ENCODE measurements around the gene XBP1. TPM values are rescaled to one million over a fixed set of nuclear protein-coding genes. Genes with fewer than 3 reads are reported as not detected.
A peak's percentile ranks its signal among the peaks of the same experiment; 100 is the strongest.

Gene XBP1
- 195 and 223 TPM in 2 replicates for total RNA-seq (2012; rRNA removed)
- 93.8 and 95.0 TPM in 2 replicates for polyA plus RNA-seq (2012; rRNA removed)
- 62.2 and 70.7 TPM in 2 replicates for polyA plus RNA-seq (2012; cell fraction: cytosol; rRNA removed)
- 58.3 and 110 TPM in 2 replicates for polyA plus RNA-seq (2012; cell fraction: nucleus; rRNA removed; ENCODE audit: low replicate concordance)
- percentile 96 among the genes with signal in this experiment for Bru-seq, nascent RNA
- percentile 85 among the genes with signal in this experiment for BruChase-seq, experiment 1, labeled RNA remaining after a 6-hour chase
- percentile 97 among the genes with signal in this experiment for BruChase-seq, experiment 2, labeled RNA remaining after a 2-hour chase
- long read RNA-seq, transcript XBP1-201 (5 exons, 1,850 nt): major isoform, 328 of 350 reads
- long read RNA-seq, partial matches to known transcripts: 1 of 350 reads
- long read RNA-seq, other reads (novel, unspliced or antisense): 16 of 350 reads

DNA sequence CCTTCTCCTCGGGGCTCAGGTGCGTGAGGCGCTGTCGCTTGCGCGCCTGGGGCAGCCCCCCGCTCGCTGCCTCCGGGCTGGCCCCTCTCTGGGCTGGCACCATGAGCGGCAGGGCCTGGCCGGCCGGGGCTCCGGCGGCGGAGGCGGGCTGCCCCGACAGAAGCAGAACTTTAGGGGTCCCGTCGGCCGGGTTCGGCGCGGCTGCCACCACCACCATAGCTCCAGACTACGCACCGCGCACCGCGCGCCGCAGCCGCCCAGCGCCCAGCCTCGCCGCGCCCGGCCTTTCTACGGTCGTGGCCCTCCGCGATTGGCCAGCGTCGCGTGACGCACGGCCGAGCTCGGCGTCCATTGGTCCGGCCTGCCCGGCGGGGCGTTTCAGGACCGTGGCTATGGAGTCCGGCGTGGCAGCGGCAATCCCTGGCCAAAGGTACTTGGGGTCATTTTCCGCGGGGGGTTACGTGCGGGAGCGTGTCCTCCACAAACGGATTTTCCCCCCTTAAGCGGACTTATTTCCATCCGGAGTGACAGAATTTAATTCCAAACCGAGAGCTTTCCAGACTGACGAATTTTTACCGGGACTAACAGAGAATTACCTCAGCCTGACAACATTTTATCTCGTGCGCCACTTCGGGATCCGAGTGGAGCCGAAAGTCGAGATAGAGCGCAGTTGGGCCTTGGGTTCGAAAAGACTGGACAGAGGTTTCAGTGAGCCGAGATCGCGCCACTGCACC is at the start of gene XBP1:
Gene XBP1, minus strand, starts transcription at position 262 of the 734 bp plus-strand sequence.
- Histone ChIP-seq H3K14ac (replicated peaks; ENCODE audit: low read depth, low read length) (peak within 1 kb of the TSS; percentile 98), H3K4me2 (ENCODE audit: low read depth, low read length) (peak within 1 kb of the TSS; percentile 84), H3K18ac (ENCODE audit: low read depth, low read length) (peak within 1 kb of the TSS; percentile 91), H4K5ac (ENCODE audit: low read depth, low read length) (peak within 1 kb of the TSS; percentile 98), H3K23ac (ENCODE audit: low read depth, low read length) (peak within 1 kb of the TSS; percentile 98), H3K27ac (ENCODE audit: insufficient read depth, low read length) (peak within 1 kb of the TSS; percentile 87), H3K27me3 (ENCODE audit: control insufficient read depth, insufficient read depth, low read length) (no peaks in the 10 kb centered on the region), H2BK20ac (ENCODE audit: low read depth, low read length) (no peak within 1 kb of the TSS), H2AK5ac (ENCODE audit: low read depth, low read length) (peak within 1 kb of the TSS; percentile 84), H2BK120ac (ENCODE audit: low read depth, low read length) (peak within 1 kb of the TSS; percentile 54), H2AFZ (replicated peaks; ENCODE audit: low read length, poor library complexity) (peak within 1 kb of the TSS; percentile 88), H3K9ac (ENCODE audit: low read depth, low read length) (peak within 1 kb of the TSS; percentile 92), H2BK5ac (ENCODE audit: low read depth, low read length, poor library complexity, severe bottlenecking) (peak within 1 kb of the TSS; percentile 90), H3K9me3 (ENCODE audit: control insufficient read depth, insufficient read depth, low read length) (no peaks in the 10 kb centered on the region), H4K8ac (ENCODE audit: low read depth in 2 of 2, low read length in 2 of 2) (peak within 1 kb of the TSS; percentile 93 to 97), H2AK9ac (replicated peaks; ENCODE audit: low read depth, low read length, poor library complexity) (peak within 1 kb of the TSS; percentile 98), H4K20me1 (ENCODE audit: insufficient read depth, low read length) (peaks cover 31% of the 10 kb centered on the region), H3K36me3 (ENCODE audit: control insufficient read depth, insufficient read depth, low read length) (peaks cover 19% of the 10 kb centered on the region), H3K9me1 (ENCODE audit: insufficient read depth, low read length) (0 out of 2 replicates have a peak, but pooled peaks cover 3% of the 10 kb centered on the region), H2BK15ac (ENCODE audit: low read depth, low read length) (peak within 1 kb of the TSS; percentile 32), H3K4ac (ENCODE audit: low read depth, low read length) (peak within 1 kb of the TSS; percentile 99), H3K56ac (ENCODE audit: extremely low read depth, insufficient read depth, low read length) (peak within 1 kb of the TSS; percentile 99), H3K79me1 (ENCODE audit: low read depth in 1 of 2, low read length in 2 of 2) (peaks cover 22 to 52% of the 10 kb centered on the region in 2 experiments), H3K4me1 (ENCODE audit: control insufficient read depth, insufficient read depth, low read length) (no peaks in the 10 kb centered on the region), H3K4me3 (ENCODE audit: insufficient read depth, low read depth, low read length) (peak within 1 kb of the TSS; percentile 91), H4K91ac (ENCODE audit: insufficient read depth, low read depth, low read length) (peak within 1 kb of the TSS; percentile 98)
- dilution Hi-C loops (cut with HindIII; ENCODE audit: low sequenced_read_pairs, unreplicated experiment) (no loop called here), in situ Hi-C loops (cut with MboI; ENCODE audit: low sequenced_read_pairs) (no loop called here), intact Hi-C loops (cut with micrococcal nuclease) (no loop called here)
- 0% methylated on average over 33 of the region's 78 CpGs; no CpG with 5 or more reads in 1 of the 2 experiments for WGBS, 2 experiments (ENCODE audit: extremely low coverage in 2 of 2, insufficient read length in 1 of 2)
- POLR2A ChIA-PET (ENCODE audit: unreplicated experiment): interaction anchor here (0.5 to 1.0 kb wide), 6 partner anchors 9 to 44 kb away, joined by 3 to 16 read pairs (median 5); partner anchors contain the start of gene CCDC117
- ATAC-seq (ENCODE audit: low read depth) (peak; percentile 97), DNase-seq (peak; percentile 93)
- CTCF ChIA-PET: no interaction called here
- BruUV-seq (replicated peaks): TSS peak; percentile 80
- peak; percentile 27; the same call in 1 of the 2 replicates for TF ChIP-seq MAZ (IDR thresholded peaks at IDR 0.05; ENCODE audit: borderline replicate concordance, low read depth, low read length)
- TF ChIP-seq, protein P1, sequence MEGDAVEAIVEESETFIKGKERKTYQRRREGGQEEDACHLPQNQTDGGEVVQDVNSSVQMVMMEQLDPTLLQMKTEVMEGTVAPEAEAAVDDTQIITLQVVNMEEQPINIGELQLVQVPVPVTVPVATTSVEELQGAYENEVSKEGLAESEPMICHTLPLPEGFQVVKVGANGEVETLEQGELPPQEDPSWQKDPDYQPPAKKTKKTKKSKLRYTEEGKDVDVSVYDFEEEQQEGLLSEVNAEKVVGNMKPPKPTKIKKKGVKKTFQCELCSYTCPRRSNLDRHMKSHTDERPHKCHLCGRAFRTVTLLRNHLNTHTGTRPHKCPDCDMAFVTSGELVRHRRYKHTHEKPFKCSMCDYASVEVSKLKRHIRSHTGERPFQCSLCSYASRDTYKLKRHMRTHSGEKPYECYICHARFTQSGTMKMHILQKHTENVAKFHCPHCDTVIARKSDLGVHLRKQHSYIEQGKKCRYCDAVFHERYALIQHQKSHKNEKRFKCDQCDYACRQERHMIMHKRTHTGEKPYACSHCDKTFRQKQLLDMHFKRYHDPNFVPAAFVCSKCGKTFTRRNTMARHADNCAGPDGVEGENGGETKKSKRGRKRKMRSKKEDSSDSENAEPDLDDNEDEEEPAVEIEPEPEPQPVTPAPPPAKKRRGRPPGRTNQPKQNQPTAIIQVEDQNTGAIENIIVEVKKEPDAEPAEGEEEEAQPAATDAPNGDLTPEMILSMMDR (conservative IDR thresholded peaks at IDR 0.05; ENCODE audit: low read depth, low read length): no peak
- TF ChIP-seq CEBPB (IDR thresholded peaks at IDR 0.05; ENCODE audit: low read depth, low read length): no peak
- no peak for TF ChIP-seq RAD21 (IDR thresholded peaks at IDR 0.05; ENCODE audit: low read length)
- no peak for TF ChIP-seq RCOR1 (IDR thresholded peaks at IDR 0.05; ENCODE audit: insufficient replicate concordance, low read length)
- TF ChIP-seq FOS (IDR thresholded peaks at IDR 0.05; ENCODE audit: low read depth, low read length): no peak
- no peak for TF ChIP-seq BHLHE40 (IDR thresholded peaks at IDR 0.05; ENCODE audit: low read depth, low read length)
- peak; percentile 98 for TF ChIP-seq POLR2A (IDR thresholded peaks at IDR 0.05; ENCODE audit: low read depth, low read length)
- no peak; the same call in 1 of the 2 replicates for TF ChIP-seq CHD1 (IDR thresholded peaks at IDR 0.05; ENCODE audit: low read depth, low read length)
- TF ChIP-seq NFE2L2 (IDR thresholded peaks at IDR 0.05; ENCODE audit: low read depth, low read length): no peak; the same call in 1 of the 2 replicates
- TF ChIP-seq, protein P2, sequence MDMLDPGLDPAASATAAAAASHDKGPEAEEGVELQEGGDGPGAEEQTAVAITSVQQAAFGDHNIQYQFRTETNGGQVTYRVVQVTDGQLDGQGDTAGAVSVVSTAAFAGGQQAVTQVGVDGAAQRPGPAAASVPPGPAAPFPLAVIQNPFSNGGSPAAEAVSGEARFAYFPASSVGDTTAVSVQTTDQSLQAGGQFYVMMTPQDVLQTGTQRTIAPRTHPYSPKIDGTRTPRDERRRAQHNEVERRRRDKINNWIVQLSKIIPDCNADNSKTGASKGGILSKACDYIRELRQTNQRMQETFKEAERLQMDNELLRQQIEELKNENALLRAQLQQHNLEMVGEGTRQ (IDR thresholded peaks at IDR 0.05; ENCODE audit: low read depth, low read length): peak; percentile 62
- no peak for TF ChIP-seq RFX5 (IDR thresholded peaks at IDR 0.05; ENCODE audit: low read depth, low read length)
- TF ChIP-seq MAFK (IDR thresholded peaks at IDR 0.05; ENCODE audit: low read depth, low read length): no peak
